Endothelial cell (in vitro differentiated cells): ENCODE data around the gene ANKEF1. TPM values are rescaled to one million over a fixed set of nuclear protein-coding genes. Genes with fewer than 3 reads are reported as not detected.

Experiments
- DNase-seq: peaks from one replicate; pipeline ENCODE4 v3.0.0; 2021; ENCODE audit warnings: low spot score
- H3K27ac Mint-ChIP-seq: one replicate; pipeline ENCODE4 v1.8.0; 2021; ENCODE audit warnings: mixed read lengths, inconsistent platforms; ENCODE audit not compliant: unreplicated experiment
- H3K27me3 Mint-ChIP-seq: one replicate; pipeline ENCODE4 v1.8.0; 2021; ENCODE audit warnings: mild to moderate bottlenecking, moderate library complexity, mixed read lengths, inconsistent platforms; ENCODE audit not compliant: unreplicated experiment
- H3K36me3 Mint-ChIP-seq: one replicate; pipeline ENCODE4 v1.8.0; 2021; ENCODE audit warnings: mild to moderate bottlenecking, low read depth, mixed read lengths, inconsistent platforms; ENCODE audit not compliant: unreplicated experiment
- H3K4me1 Mint-ChIP-seq: one replicate; pipeline ENCODE4 v1.8.0; 2021; ENCODE audit warnings: mild to moderate bottlenecking, mixed read lengths, inconsistent platforms; ENCODE audit not compliant: unreplicated experiment
- H3K4me3 Mint-ChIP-seq: one replicate; pipeline ENCODE4 v1.8.0; 2021; ENCODE audit warnings: mild to moderate bottlenecking, mixed read lengths, inconsistent platforms; ENCODE audit not compliant: unreplicated experiment
- H3K9me3 Mint-ChIP-seq: one replicate; pipeline ENCODE4 v1.8.0; 2021; ENCODE audit warnings: mixed read lengths, inconsistent platforms; ENCODE audit not compliant: unreplicated experiment
- CTCF ChIP-seq: fragments of 200-600 bp; sonication (generic); IDR thresholded peaks from one replicate; pipeline ENCODE4 v1.5.0; 2021; ENCODE audit warnings: antibody characterized with exemption; ENCODE audit not compliant: unreplicated experiment
- total RNA-seq: library from RNA; stranded (reverse); fragmentation: NEBNext Ultra II Directional; extraction: Animal tissue kit (Norgen Biotek cat#: 25700); gene quantifications from one replicate; pipeline ENCODE4 v1.2.1, GENCODE V29; 2021; ENCODE audit not compliant: unreplicated experiment

ANKEF1 gene
- total RNA-seq, 1 donor from 2014 or later: 1.2 TPM

- no peak overlapping the region for H3K4me3 Mint-ChIP-seq
Measured at GRCh38 chr20:10004900-10005299, 29.9 kb upstream of the ANKEF1 start.

GRCh38 chr20:10005885-10006284 is 28.9 kb upstream of the ANKEF1 start:
- Mint-ChIP-seq H3K27me3 (no peaks in the 10 kb centered on the region), H3K27ac (no peak overlapping the region), H3K4me3 (no peak overlapping the region), H3K9me3 (no peaks in the 10 kb centered on the region), H3K4me1 (no peaks in the 10 kb centered on the region), H3K36me3 (no peaks in the 10 kb centered on the region)
- TF ChIP-seq CTCF: no peak
- DNase-seq: no peak

More at GRCh38 chr20:10004900-10005299, 29.9 kb upstream of the ANKEF1 start:
- H3K4me1 Mint-ChIP-seq: no peaks in the 10 kb centered on the region
- no peaks in the 10 kb centered on the region for H3K36me3 Mint-ChIP-seq
- no peak overlapping the region for H3K27ac Mint-ChIP-seq
- H3K27me3 Mint-ChIP-seq: no peaks in the 10 kb centered on the region
- no peak for TF ChIP-seq CTCF
- no peak for DNase-seq
- H3K9me3 Mint-ChIP-seq: no peaks in the 10 kb centered on the region

GRCh38 chr20:10006447-10007090 is 28.2 kb upstream of the ANKEF1 start:
- Mint-ChIP-seq H3K27me3 (no peaks in the 10 kb centered on the region), H3K4me1 (no peaks in the 10 kb centered on the region), H3K36me3 (no peaks in the 10 kb centered on the region), H3K4me3 (no peak overlapping the region), H3K27ac (no peak overlapping the region), H3K9me3 (no peaks in the 10 kb centered on the region)
- no peak for DNase-seq
- TF ChIP-seq CTCF: no peak

GRCh38 chr20:10007158-10007557 is 27.6 kb upstream of the ANKEF1 start:
- no peak overlapping the region for H3K4me3 Mint-ChIP-seq
- H3K27me3 Mint-ChIP-seq: no peaks in the 10 kb centered on the region
- no peaks in the 10 kb centered on the region for H3K4me1 Mint-ChIP-seq
- no peak for DNase-seq
- no peak overlapping the region for H3K27ac Mint-ChIP-seq
- no peaks in the 10 kb centered on the region for H3K36me3 Mint-ChIP-seq
- TF ChIP-seq CTCF: no peak
- no peaks in the 10 kb centered on the region for H3K9me3 Mint-ChIP-seq

GRCh38 chr20:10007747-10008146 is 27.0 kb upstream of the ANKEF1 start:
- no peak for DNase-seq
- Mint-ChIP-seq H3K27me3 (no peaks in the 10 kb centered on the region), H3K4me3 (no peak overlapping the region), H3K4me1 (no peaks in the 10 kb centered on the region), H3K27ac (no peak overlapping the region), H3K36me3 (no peaks in the 10 kb centered on the region), H3K9me3 (no peaks in the 10 kb centered on the region)
- no peak for TF ChIP-seq CTCF
